SK-N-SH (cell line): ENCODE measurements around the gene RAB30. TPM values are rescaled to one million over a fixed set of nuclear protein-coding genes. Genes with fewer than 3 reads are reported as not detected.

ENCODE experiments used
- CTCF ChIA-PET: fragments of 300-600, 350-600 bp; formaldehyde crosslinking; extraction: SDS; loops from one replicate; lab custom pipeline; 2021; lab: Yijun Ruan, JAX
- POLR2A ChIA-PET: fragments of 350-600 bp; sonication (Branson Sonifier 250); formaldehyde crosslinking; extraction: SDS; loops from one replicate; lab custom pipeline; 2020; ENCODE audit warnings: antibody characterized with exemption, inconsistent platforms; lab: Yijun Ruan, JAX
- DNase-seq: peaks from one replicate; pipeline ENCODE4 v3.0.0; 2012
- H2AFZ ChIP-seq: fragments of 200-600 bp; sonication (generic); 2 replicates; pipeline ENCODE4 v1.8.1; 2016; ENCODE audit warnings: antibody characterized with exemption, mild to moderate bottlenecking, low read depth
- H3F3A ChIP-seq: fragments of 200-600 bp; sonication (generic); replicated peaks from 2 replicates; pipeline ENCODE3; 2016; ENCODE audit warnings: antibody characterized with exemption, mild to moderate bottlenecking; ENCODE audit not compliant: insufficient read depth
- H3K27ac ChIP-seq, 2 experiments: fragments of 200-500 bp in 1 of 2; fragments of 200-600 bp in 1 of 2; sonication (Bioruptor generic) in 1 of 2; sonication (generic), shearing (Covaris generic) in 1 of 2; 2 replicates each; pipeline versions ENCODE4 v1.5.1 to v1.6.1; 2014 to 2016; ENCODE audit warnings: low read depth in 2 of 2, inconsistent platforms in 1 of 2, low read length in 1 of 2, mild to moderate bottlenecking in 1 of 2, mixed read lengths in 1 of 2
- H3K27me3 ChIP-seq: fragments of 200-600 bp; sonication (generic), shearing (Covaris generic); 2 replicates; pipeline ENCODE4 v1.6.1; 2016; ENCODE audit warnings: mixed run types; ENCODE audit not compliant: insufficient read depth
- H3K36me3 ChIP-seq, 2 experiments: fragments of 200-500 bp in 1 of 2; fragments of 200-600 bp in 1 of 2; sonication (Bioruptor generic) in 1 of 2; sonication (generic) in 1 of 2; replicated peaks in 1 of 2; 2 replicates each; pipeline versions ENCODE3 to v1.5.1; 2014 to 2016; ENCODE audit warnings: low read length in 1 of 2, mild to moderate bottlenecking in 1 of 2; ENCODE audit not compliant: insufficient read depth in 2 of 2, control insufficient read depth in 1 of 2
- H3K4me1 ChIP-seq, 2 experiments: fragments of 200-500 bp in 1 of 2; fragments of 200-600 bp in 1 of 2; sonication (Bioruptor generic) in 1 of 2; sonication (generic), shearing (Covaris generic) in 1 of 2; 2 replicates each; pipeline versions ENCODE4 v1.5.1 to v1.6.1; 2014 to 2016; ENCODE audit warnings: low read depth in 1 of 2, low read length in 1 of 2, mixed run types in 1 of 2; ENCODE audit not compliant: insufficient read depth in 2 of 2, control insufficient read depth in 1 of 2
- H3K4me2 ChIP-seq: fragments of 200-600 bp; sonication (generic), shearing (Covaris generic); 2 replicates; pipeline ENCODE4 v1.6.1; 2017; ENCODE audit warnings: mixed run types
- H3K4me3 ChIP-seq, 2 experiments: fragments of 200-500 bp in 1 of 2; fragments of 200-600 bp in 1 of 2; sonication (Bioruptor generic) in 1 of 2; sonication (generic), shearing (Covaris generic) in 1 of 2; 2 replicates each; pipeline versions ENCODE4 v1.5.1 to v1.8.1; 2014 to 2016; ENCODE audit warnings: low read depth in 2 of 2, inconsistent platforms in 1 of 2, low read length in 1 of 2, mild to moderate bottlenecking in 1 of 2, mixed read lengths in 1 of 2, moderate library complexity in 1 of 2
- H3K79me2 ChIP-seq: fragments of 200-600 bp; sonication (generic); 2 replicates; pipeline ENCODE4 v1.8.1; 2017; ENCODE audit warnings: mild to moderate bottlenecking; ENCODE audit not compliant: insufficient read depth
- H3K9ac ChIP-seq: fragments of 200-600 bp; sonication (generic); 2 replicates; pipeline ENCODE4 v1.6.1; 2017; ENCODE audit warnings: mixed run types
- H3K9me2 ChIP-seq: fragments of 200-600 bp; sonication (generic); 2 replicates; pipeline ENCODE4 v1.6.1; 2017; ENCODE audit warnings: mixed run types
- H3K9me3 ChIP-seq: fragments of 200-600 bp; sonication (generic); 2 replicates; pipeline ENCODE4 v1.6.1; 2017; ENCODE audit warnings: mixed run types, mild to moderate bottlenecking, moderate library complexity
- H4K20me1 ChIP-seq: fragments of 200-600 bp; sonication (generic); 2 replicates; pipeline ENCODE4 v1.6.1; 2017; ENCODE audit warnings: mild to moderate bottlenecking, mixed run types; ENCODE audit not compliant: insufficient read depth
- CTCF ChIP-seq: fragments of 200-600 bp; sonication (generic); IDR thresholded peaks from 2 replicates; pipeline ENCODE4 v1.6.1; 2017; ENCODE audit warnings: antibody characterized with exemption, mild to moderate bottlenecking, moderate library complexity
- ELF1 ChIP-seq: IDR thresholded peaks from 2 replicates; pipeline ENCODE4 v1.4.0; 2012
- EZH2phosphoT487 ChIP-seq: fragments of 200-600 bp; sonication (generic); IDR thresholded peaks from 2 replicates; pipeline ENCODE4 v1.6.1; 2017; ENCODE audit warnings: low read depth, mixed run types, mild to moderate bottlenecking, antibody characterized with exemption, moderate library complexity, borderline replicate concordance
- FOXJ3 ChIP-seq: sonication (generic); formaldehyde crosslinking; IDR thresholded peaks from 2 replicates; pipeline ENCODE4 v1.5.1; 2020; ENCODE audit warnings: mild to moderate bottlenecking, missing genetic modification reagents
- FOXM1 ChIP-seq: IDR thresholded peaks from 2 replicates; pipeline ENCODE4 v1.4.0; 2012; ENCODE audit warnings: low read depth, mild to moderate bottlenecking
- JUND ChIP-seq: IDR thresholded peaks from 2 replicates; pipeline ENCODE4 v1.4.0; 2012
- MEF2A ChIP-seq: IDR thresholded peaks from 2 replicates; pipeline ENCODE4 v1.4.0; 2012; ENCODE audit warnings: low read depth, borderline replicate concordance
- MXI1 ChIP-seq: IDR thresholded peaks from 2 replicates; pipeline ENCODE4 v1.6.1; 2012; ENCODE audit warnings: mild to moderate bottlenecking, low read depth, low read length, improper control_type of control experiment
- NFIC ChIP-seq: IDR thresholded peaks from 2 replicates; pipeline ENCODE4 v1.4.0; 2012; ENCODE audit warnings: borderline replicate concordance
- PBX3 ChIP-seq: IDR thresholded peaks from 2 replicates; pipeline ENCODE4; 2012
- POLR2AphosphoS5 ChIP-seq: IDR thresholded peaks from 2 replicates; pipeline ENCODE4 v1.6.1; 2012; ENCODE audit warnings: low read depth, low read length
- RAD21 ChIP-seq: IDR thresholded peaks from 2 replicates; pipeline ENCODE4 v1.6.1; 2012; ENCODE audit warnings: mild to moderate bottlenecking, low read length
- RCOR1 ChIP-seq: fragments of 150-350 bp; IDR thresholded peaks from 2 replicates; pipeline ENCODE4 v1.6.1; 2017; ENCODE audit warnings: antibody characterized with exemption, low read length
- REST ChIP-seq: IDR thresholded peaks from 2 replicates; pipeline ENCODE4 v1.6.1; 2012; ENCODE audit warnings: mild to moderate bottlenecking, low read depth, low read length, moderate library complexity
- RFX5 ChIP-seq: IDR thresholded peaks from 2 replicates; pipeline ENCODE4 v1.6.1; 2012; ENCODE audit warnings: mild to moderate bottlenecking, improper control_type of control experiment, low read length
- RXRA ChIP-seq: IDR thresholded peaks from 2 replicates; pipeline ENCODE4 v1.4.0; 2012; ENCODE audit warnings: low read depth, mild to moderate bottlenecking, borderline replicate concordance
- TAF1 ChIP-seq: IDR thresholded peaks from 2 replicates; pipeline ENCODE4 v1.6.1; 2012; ENCODE audit warnings: low read depth, mild to moderate bottlenecking, low read length, moderate library complexity, borderline replicate concordance
- TEAD4 ChIP-seq: IDR thresholded peaks from 2 replicates; pipeline ENCODE4 v1.4.0; 2012; ENCODE audit warnings: mild to moderate bottlenecking, borderline replicate concordance; ENCODE audit not compliant: insufficient read depth
- USF1 ChIP-seq: IDR thresholded peaks from 2 replicates; pipeline ENCODE4 v1.4.0; 2012; ENCODE audit warnings: low read depth, borderline replicate concordance
- USF2 ChIP-seq: fragments of 150-350 bp; IDR thresholded peaks from 2 replicates; pipeline ENCODE4 v1.6.1; 2017; ENCODE audit warnings: antibody characterized with exemption, low read length, low read depth, borderline replicate concordance
- ZBTB33 ChIP-seq: IDR thresholded peaks from 2 replicates; pipeline ENCODE4 v1.4.0; 2012; ENCODE audit warnings: low read depth, borderline replicate concordance
- WGBS: methylation state at CpG from one replicate; pipeline ENCODE4 v1.1.6; 2017; ENCODE audit warnings: low lambda C conversion rate; 5-methylcytosine and 5-hydroxymethylcytosine counted together
- polyA plus RNA-seq, 3 experiments: library from polyadenylated mRNA; depleted of rRNA; stranded (reverse); fragments of >200 nt; gene quantifications; 2 replicates each; pipeline ENCODE4 v1.2.3, GENCODE V29; 2012

RAB30 gene
- polyA plus RNA-seq, 1 of the 3 experiments (the other 2 are of a cell fraction), result 3.3 TPM

- H3K36me3 ChIP-seq, result no peaks in the 10 kb centered on the region
- H3K4me3 ChIP-seq, result no peak overlapping the region
- peak; percentile 61 for DNase-seq
- no peak overlapping the region for H3K9ac ChIP-seq
- H3K27ac ChIP-seq, result peak overlapping the region in 1 of 2 experiments; percentile 74; a peak in 2 of 4 replicates
- no peaks in the 10 kb centered on the region for H3K79me2 ChIP-seq
- peaks cover 7 to 9% of the 10 kb centered on the region in 2 experiments; a peak in 2 of 4 replicates for H3K4me1 ChIP-seq
- H3K9me3 ChIP-seq, result no peaks in the 10 kb centered on the region
- ChIA-PET CTCF (interaction anchor here (1.0 to 1.7 kb wide), 5 partner anchors 149 to 233 kb away, joined by 3 to 6 read pairs (median 3); no protein-coding TSS in a partner anchor), POLR2A (interaction anchor here (0.7 to 2.0 kb wide), 2 partner anchors 13 to 64 kb away, joined by 3 to 10 read pairs; partner anchors contain the start of gene PCF11)
- no peaks in the 10 kb centered on the region for H3K9me2 ChIP-seq
- H3K4me2 ChIP-seq, result no peak overlapping the region
- 79% methylated on average over 2 of the region's 2 CpGs for WGBS
- H2AFZ ChIP-seq, result no peak overlapping the region
- no peaks in the 10 kb centered on the region for H4K20me1 ChIP-seq
- peaks cover 18% of the 10 kb centered on the region for H3F3A ChIP-seq
- H3K27me3 ChIP-seq, result no peaks in the 10 kb centered on the region
- TF ChIP-seq RAD21, result peak; percentile 31
- no peak for TF ChIP-seq USF1
- no peak for TF ChIP-seq CTCF
- TF ChIP-seq FOXJ3 (CRISPR knock-in tag), result peak; percentile 67; the same call in 1 of the 2 replicates
- peak; percentile 73 for TF ChIP-seq RCOR1
- TF ChIP-seq MEF2A, result no peak
- TF ChIP-seq MXI1, result peak; percentile 73; the same call in 1 of the 2 replicates
- no peak for TF ChIP-seq EZH2phosphoT487
- no peak for TF ChIP-seq ZBTB33
- peak; percentile 48; the same call in 1 of the 2 replicates for TF ChIP-seq NFIC
- TF ChIP-seq RFX5, result peak; percentile 24; the same call in 1 of the 2 replicates
- no peak for TF ChIP-seq ELF1
- TF ChIP-seq TEAD4, result no peak
- TF ChIP-seq POLR2AphosphoS5, result no peak
- no peak for TF ChIP-seq REST
- no peak for TF ChIP-seq PBX3
- TF ChIP-seq RXRA, result no peak
- TF ChIP-seq USF2, result no peak
- peak; percentile 24; the same call in 1 of the 2 replicates for TF ChIP-seq JUND
- TF ChIP-seq FOXM1, result no peak
- TF ChIP-seq TAF1, result no peak
Measured at GRCh38 chr11:83092488-83093384, 21.0 kb upstream of the RAB30 start.
